ENCODE results near the gene CCL19.

DNA sequence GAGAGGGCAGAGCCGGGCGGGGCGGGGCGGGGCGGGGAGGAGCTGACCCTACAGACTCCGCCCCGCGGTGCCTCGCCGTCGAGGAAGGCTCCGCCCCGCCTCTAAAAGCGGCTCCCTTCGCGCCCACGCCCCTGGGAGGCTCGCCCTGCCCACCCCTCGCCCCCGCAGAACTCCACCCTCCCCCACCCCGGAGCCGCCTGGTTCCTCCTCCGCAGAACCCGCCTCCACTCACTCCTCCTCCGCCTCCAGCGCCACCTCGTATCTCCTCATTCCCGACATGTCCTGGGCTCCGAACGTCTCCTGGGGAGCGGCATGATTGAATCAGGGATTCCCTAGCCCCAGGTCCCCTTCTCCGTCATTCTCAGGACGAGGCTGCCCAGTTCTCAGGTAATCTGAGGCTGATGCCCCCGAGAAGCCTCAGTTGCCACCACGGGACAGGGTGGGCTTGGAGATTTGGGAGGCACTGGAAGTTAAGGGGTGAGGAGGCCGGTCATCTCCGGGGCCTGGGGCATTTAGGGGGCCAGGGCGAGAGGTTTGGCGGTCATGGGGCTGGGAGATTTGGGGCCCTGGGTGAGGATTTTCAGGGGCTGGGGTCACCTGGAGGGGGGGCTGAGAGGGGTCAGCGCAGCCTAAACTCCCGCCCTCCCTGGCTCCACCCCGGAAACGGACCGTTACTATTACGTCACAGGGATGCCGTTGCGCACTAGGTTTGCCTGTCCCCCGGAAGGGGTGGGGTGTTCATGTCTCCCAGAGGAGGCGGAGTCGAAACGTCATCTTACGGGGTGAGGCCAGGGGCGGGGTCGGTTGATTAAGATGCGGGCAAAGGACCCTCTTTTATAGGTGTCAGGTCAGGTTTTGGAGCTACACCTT is 25.5 kb downstream of the CCL19 start:
- TF ChIP-seq POLR2A (IDR thresholded peaks at IDR 0.05; ENCODE audit: control extremely low read depth in 1 of 2, low read depth in 2 of 2, low read length in 2 of 2) (peak in 1 of 2 experiments; percentile 83; a peak in 2 of 3 replicates), SP2 (IDR thresholded peaks at IDR 0.05; ENCODE audit: low read length) (no peak), KDM1A (IDR thresholded peaks at IDR 0.05; ENCODE audit: borderline replicate concordance, low read length) (no peak), JUND (IDR thresholded peaks at IDR 0.05; ENCODE audit: low read length) (no peak), EZH2 (IDR thresholded peaks at IDR 0.05; ENCODE audit: low read depth, low read length, severe bottlenecking) (no peak)
